ENCODE measurements around the gene VAMP3. TPM values are rescaled to one million over a fixed set of nuclear protein-coding genes. Genes with fewer than 3 reads are reported as not detected.

Gene VAMP3
- total and polyA plus RNA-seq, 2 donors (not counting 3 experiments of a cell fraction or from before 2014, with no cell fraction given), result 100 to 137 TPM

GRCh38 chr1:7733276-7733675 lies 37.8 kb upstream of the VAMP3 start:
- no peaks in the 10 kb centered on the region for H3K79me2 ChIP-seq (ENCODE audit: control insufficient read depth, insufficient read depth, low read length)
- intact Hi-C loops (cut with micrococcal nuclease), result no loop called here
- no peak for TF ChIP-seq POLR2A (IDR thresholded peaks at IDR 0.05; ENCODE audit: low read depth, low read length)
- TF ChIP-seq EZH2 (IDR thresholded peaks at IDR 0.05; ENCODE audit: borderline replicate concordance, low read depth, low read length, severe bottlenecking), result no peak
- TF ChIP-seq FOS (IDR thresholded peaks at IDR 0.05; ENCODE audit: borderline replicate concordance, insufficient read depth, low read length), result no peak
- no peak for TF ChIP-seq JUN (IDR thresholded peaks at IDR 0.05; ENCODE audit: borderline replicate concordance, insufficient read depth, insufficient read length, low read depth)
- TF ChIP-seq MAX (IDR thresholded peaks at IDR 0.05; ENCODE audit: insufficient read depth, insufficient read length), result no peak
- no peak for TF ChIP-seq MYC (IDR thresholded peaks at IDR 0.05; ENCODE audit: low read depth, low read length)
- no peak for TF ChIP-seq GATA2 (IDR thresholded peaks at IDR 0.05; ENCODE audit: insufficient read depth, insufficient read length, low read depth, low read length)
- no peak for TF ChIP-seq POLR2AphosphoS5 (IDR thresholded peaks at IDR 0.05; ENCODE audit: insufficient read depth, low read depth, low read length)
- no peak for TF ChIP-seq CTCF (IDR thresholded peaks at IDR 0.05; ENCODE audit: extremely low read depth in 1 of 2, insufficient read depth in 1 of 2, low read depth in 1 of 2, low read length in 2 of 2)
- FAIRE-seq (no peak), DNase-seq (ENCODE audit: low read depth, low spot score) (no peak)
- no peak overlapping the region for H3K4me3 ChIP-seq (replicated peaks in 1 of 3; ENCODE audit: insufficient read depth in 1 of 3, low read depth in 1 of 3, low read length in 3 of 3)
- H4K20me1 ChIP-seq (replicated peaks; ENCODE audit: control insufficient read depth, extremely low read depth, insufficient read depth, low read length), result no peaks in the 10 kb centered on the region
- H3K4me2 ChIP-seq (ENCODE audit: insufficient read depth, low read length), result no peak overlapping the region
- no peak overlapping the region for H3K9ac ChIP-seq (replicated peaks; ENCODE audit: extremely low read depth, insufficient read depth, low read length)
- H3K4me1 ChIP-seq (ENCODE audit: control insufficient read depth, extremely low read depth, insufficient read depth, low read length), result no peaks in the 10 kb centered on the region
- no peaks in the 10 kb centered on the region for H3K9me3 ChIP-seq (replicated peaks; ENCODE audit: control insufficient read depth, insufficient read depth, low read length)
- no peaks in the 10 kb centered on the region for H3K36me3 ChIP-seq (ENCODE audit: control insufficient read depth in 2 of 2, extremely low read depth in 1 of 2, insufficient read depth in 2 of 2, low read length in 2 of 2)
- ChIA-PET CTCF (interaction anchor here (1.4 kb wide), 2 partner anchors 11 to 19 kb away, joined by 3 to 4 read pairs; no protein-coding TSS in a partner anchor), POLR2A (no interaction called here)
- H3K9me1 ChIP-seq (replicated peaks; ENCODE audit: control insufficient read depth, extremely low read depth, insufficient read depth, low read length), result no peaks in the 10 kb centered on the region
- no peaks in the 10 kb centered on the region for H3K27me3 ChIP-seq (ENCODE audit: control insufficient read depth in 2 of 2, insufficient read depth in 2 of 2, low read length in 2 of 2)
- dilution Hi-C loops (cut with MboI; ENCODE audit: extremely low pct_ligation_motif_present, low sequenced_read_pairs), result no loop called here
- H2AFZ ChIP-seq (ENCODE audit: low read depth, low read length), result no peak overlapping the region
- no peak overlapping the region for H3K27ac ChIP-seq (ENCODE audit: insufficient read depth, low read depth, low read length)
- BruUV-seq (replicated peaks), result no TSS peak

Data from endothelial cell of umbilical vein (primary cell).